Measurements from ENCODE around the gene ZNF627.
"Not testable (repeated sequence)": the region's sequence is repeated elsewhere in the genome, so short reads cannot be mapped to it uniquely, and the experiment has no call there.

The ZNF627 gene

GRCh38 chr19:11633223-11633622 lies 35.9 kb downstream of the ZNF627 start:
- DNase-seq, result no peak

GRCh38 chr19:11634018-11634662 lies 36.9 kb downstream of the ZNF627 start:
- DNase-seq, result not testable (repeated sequence)

GRCh38 chr19:11639245-11639601 lies 41.9 kb downstream of the ZNF627 start:
- no peak for DNase-seq

- peak; percentile 95 for DNase-seq
Measured at GRCh38 chr19:11639602-11640471, 42.6 kb downstream of the ZNF627 start.

GRCh38 chr19:11641244-11641643 lies 44.0 kb downstream of the ZNF627 start:
- no peak for DNase-seq

GRCh38 chr19:11642902-11643301 lies 45.6 kb downstream of the ZNF627 start:
- DNase-seq, result no peak

- no peak for DNase-seq
Measured at GRCh38 chr19:11649941-11650340, 52.7 kb downstream of the ZNF627 start.

- DNase-seq, result no peak
Measured at GRCh38 chr19:11651062-11651461, 53.8 kb downstream of the ZNF627 start.

GRCh38 chr19:11652056-11652455 lies 54.8 kb downstream of the ZNF627 start:
- no peak for DNase-seq

GRCh38 chr19:11652492-11652891 lies 55.2 kb downstream of the ZNF627 start:
- no peak for DNase-seq

- no peak for DNase-seq
Measured at GRCh38 chr19:11656535-11656934, 59.3 kb downstream of the ZNF627 start.

GRCh38 chr19:11657307-11657706 lies 60.0 kb downstream of the ZNF627 start:
- DNase-seq, result peak; percentile 50

- DNase-seq, result no peak
Measured at GRCh38 chr19:11658970-11659369, 61.7 kb downstream of the ZNF627 start.

- DNase-seq, result no peak
Measured at GRCh38 chr19:11659612-11660011, 62.3 kb downstream of the ZNF627 start.

GRCh38 chr19:11662278-11662677 lies 65.0 kb downstream of the ZNF627 start:
- no peak for DNase-seq

- no peak for DNase-seq
Measured at GRCh38 chr19:11663181-11663591, 65.9 kb downstream of the ZNF627 start.
